ENCODE data around the gene IL25.
"Not testable (repeated sequence)": the region's sequence is repeated elsewhere in the genome, so short reads cannot be mapped to it uniquely, and the experiment has no call there.

The IL25 gene

GRCh38 chr14:23415821-23416778 is 43.5 kb downstream of the IL25 start:
- Histone ChIP-seq H3K9ac (ENCODE audit: low read depth in 1 of 2, low read length in 2 of 2) (no peak overlapping the region), H3K27ac (ENCODE audit: low read depth, low read length) (no peak overlapping the region), H3K36me3 (ENCODE audit: control insufficient read depth in 1 of 2, insufficient read depth in 2 of 2, low read length in 2 of 2) (no peaks in the 10 kb centered on the region), H3K4me1 (ENCODE audit: control insufficient read depth in 1 of 2, insufficient read depth in 2 of 2, low read length in 2 of 2) (peaks cover 0 to 10% of the 10 kb centered on the region in 2 donors), H3K4me3 (ENCODE audit: low read depth in 1 of 2, low read length in 2 of 2) (no peak overlapping the region), H3K27me3 (ENCODE audit: control insufficient read depth in 1 of 2, insufficient read depth in 2 of 2, low read length in 2 of 2) (peaks cover 0 to 5% of the 10 kb centered on the region in 2 donors), H3K9me3 (ENCODE audit: control insufficient read depth in 1 of 2, low read length in 2 of 2) (no peaks in the 10 kb centered on the region)

- no peak overlapping the region for H3K4me3 ChIP-seq (ENCODE audit: low read depth in 1 of 2, low read length in 2 of 2)
- no peaks in the 10 kb centered on the region for H3K9me3 ChIP-seq (ENCODE audit: control insufficient read depth in 1 of 2, low read length in 2 of 2)
- no peak overlapping the region for H3K27ac ChIP-seq (ENCODE audit: low read depth, low read length)
- peaks cover 0 to 1% of the 10 kb centered on the region in 2 donors for H3K27me3 ChIP-seq (ENCODE audit: control insufficient read depth in 1 of 2, insufficient read depth in 2 of 2, low read length in 2 of 2)
- H3K9ac ChIP-seq (ENCODE audit: low read depth in 1 of 2, low read length in 2 of 2), result no peak overlapping the region
- no peaks in the 10 kb centered on the region for H3K36me3 ChIP-seq (ENCODE audit: control insufficient read depth in 1 of 2, insufficient read depth in 2 of 2, low read length in 2 of 2)
- peaks cover 0 to 10% of the 10 kb centered on the region in 2 donors for H3K4me1 ChIP-seq (ENCODE audit: control insufficient read depth in 1 of 2, insufficient read depth in 2 of 2, low read length in 2 of 2)
Measured at GRCh38 chr14:23416801-23417200, 44.2 kb downstream of the IL25 start.

GRCh38 chr14:23417269-23417668 is 44.7 kb downstream of the IL25 start:
- H3K9ac ChIP-seq (ENCODE audit: low read depth in 1 of 2, low read length in 2 of 2); H3K4me3 ChIP-seq (ENCODE audit: low read depth in 1 of 2, low read length in 2 of 2); H3K36me3 ChIP-seq (ENCODE audit: control insufficient read depth in 1 of 2, insufficient read depth in 2 of 2, low read length in 2 of 2); H3K27me3 ChIP-seq (ENCODE audit: control insufficient read depth in 1 of 2, insufficient read depth in 2 of 2, low read length in 2 of 2); H3K9me3 ChIP-seq (ENCODE audit: control insufficient read depth in 1 of 2, low read length in 2 of 2); H3K4me1 ChIP-seq (ENCODE audit: control insufficient read depth in 1 of 2, insufficient read depth in 2 of 2, low read length in 2 of 2); H3K27ac ChIP-seq (ENCODE audit: low read depth, low read length): not testable (repeated sequence)

- no peak overlapping the region for H3K27ac ChIP-seq (ENCODE audit: low read depth, low read length)
- no peaks in the 10 kb centered on the region for H3K9me3 ChIP-seq (ENCODE audit: control insufficient read depth in 1 of 2, low read length in 2 of 2)
- H3K36me3 ChIP-seq (ENCODE audit: control insufficient read depth in 1 of 2, insufficient read depth in 2 of 2, low read length in 2 of 2), result no peaks in the 10 kb centered on the region
- no peaks in the 10 kb centered on the region for H3K4me1 ChIP-seq (ENCODE audit: control insufficient read depth in 1 of 2, insufficient read depth in 2 of 2, low read length in 2 of 2)
- H3K9ac ChIP-seq (ENCODE audit: low read depth in 1 of 2, low read length in 2 of 2), result no peak overlapping the region
- H3K4me3 ChIP-seq (ENCODE audit: low read depth in 1 of 2, low read length in 2 of 2), result no peak overlapping the region
- H3K27me3 ChIP-seq (ENCODE audit: control insufficient read depth in 1 of 2, insufficient read depth in 2 of 2, low read length in 2 of 2), result no peaks in the 10 kb centered on the region
Measured at GRCh38 chr14:23418021-23418420, 45.4 kb downstream of the IL25 start.

GRCh38 chr14:23419646-23420045 is 47.0 kb downstream of the IL25 start:
- not testable (repeated sequence) for H3K36me3 ChIP-seq (ENCODE audit: control insufficient read depth in 1 of 2, insufficient read depth in 2 of 2, low read length in 2 of 2); H3K9me3 ChIP-seq (ENCODE audit: control insufficient read depth in 1 of 2, low read length in 2 of 2); H3K4me3 ChIP-seq (ENCODE audit: low read depth in 1 of 2, low read length in 2 of 2)

GRCh38 chr14:23421594-23421993 is 49.0 kb downstream of the IL25 start:
- no peaks in the 10 kb centered on the region for H3K4me1 ChIP-seq (ENCODE audit: control insufficient read depth in 1 of 2, insufficient read depth in 2 of 2, low read length in 2 of 2)
- no peaks in the 10 kb centered on the region for H3K27me3 ChIP-seq (ENCODE audit: control insufficient read depth in 1 of 2, insufficient read depth in 2 of 2, low read length in 2 of 2)
- H3K27ac ChIP-seq (ENCODE audit: low read depth, low read length), result no peak overlapping the region
- no peak overlapping the region for H3K4me3 ChIP-seq (ENCODE audit: low read depth in 1 of 2, low read length in 2 of 2)
- H3K36me3 ChIP-seq (ENCODE audit: control insufficient read depth in 1 of 2, insufficient read depth in 2 of 2, low read length in 2 of 2), result no peaks in the 10 kb centered on the region
- no peaks in the 10 kb centered on the region for H3K9me3 ChIP-seq (ENCODE audit: control insufficient read depth in 1 of 2, low read length in 2 of 2)
- no peak overlapping the region for H3K9ac ChIP-seq (ENCODE audit: low read depth in 1 of 2, low read length in 2 of 2)

More at GRCh38 chr14:23419646-23420045, 47.0 kb downstream of the IL25 start:
- not testable (repeated sequence) for H3K27ac ChIP-seq (ENCODE audit: low read depth, low read length); H3K27me3 ChIP-seq (ENCODE audit: control insufficient read depth in 1 of 2, insufficient read depth in 2 of 2, low read length in 2 of 2); H3K9ac ChIP-seq (ENCODE audit: low read depth in 1 of 2, low read length in 2 of 2); H3K4me1 ChIP-seq (ENCODE audit: control insufficient read depth in 1 of 2, insufficient read depth in 2 of 2, low read length in 2 of 2)

- H3K36me3 ChIP-seq (ENCODE audit: control insufficient read depth in 1 of 2, insufficient read depth in 2 of 2, low read length in 2 of 2), result no peaks in the 10 kb centered on the region
- no peak overlapping the region for H3K9ac ChIP-seq (ENCODE audit: low read depth in 1 of 2, low read length in 2 of 2)
- no peak overlapping the region for H3K4me3 ChIP-seq (ENCODE audit: low read depth in 1 of 2, low read length in 2 of 2)
- H3K4me1 ChIP-seq (ENCODE audit: control insufficient read depth in 1 of 2, insufficient read depth in 2 of 2, low read length in 2 of 2), result no peaks in the 10 kb centered on the region
- no peaks in the 10 kb centered on the region for H3K9me3 ChIP-seq (ENCODE audit: control insufficient read depth in 1 of 2, low read length in 2 of 2)
- no peaks in the 10 kb centered on the region for H3K27me3 ChIP-seq (ENCODE audit: control insufficient read depth in 1 of 2, insufficient read depth in 2 of 2, low read length in 2 of 2)
- no peak overlapping the region for H3K27ac ChIP-seq (ENCODE audit: low read depth, low read length)
Measured at GRCh38 chr14:23423657-23424056, 51.0 kb downstream of the IL25 start.

GRCh38 chr14:23425169-23425568 is 52.6 kb downstream of the IL25 start:
- Histone ChIP-seq H3K27me3 (ENCODE audit: control insufficient read depth in 1 of 2, insufficient read depth in 2 of 2, low read length in 2 of 2) (no peaks in the 10 kb centered on the region), H3K36me3 (ENCODE audit: control insufficient read depth in 1 of 2, insufficient read depth in 2 of 2, low read length in 2 of 2) (no peaks in the 10 kb centered on the region), H3K27ac (ENCODE audit: low read depth, low read length) (no peak overlapping the region), H3K9ac (ENCODE audit: low read depth in 1 of 2, low read length in 2 of 2) (no peak overlapping the region), H3K4me1 (ENCODE audit: control insufficient read depth in 1 of 2, insufficient read depth in 2 of 2, low read length in 2 of 2) (no peaks in the 10 kb centered on the region), H3K9me3 (ENCODE audit: control insufficient read depth in 1 of 2, low read length in 2 of 2) (no peaks in the 10 kb centered on the region), H3K4me3 (ENCODE audit: low read depth in 1 of 2, low read length in 2 of 2) (no peak overlapping the region)

- not testable (repeated sequence) for H3K4me3 ChIP-seq (ENCODE audit: low read depth in 1 of 2, low read length in 2 of 2); H3K27ac ChIP-seq (ENCODE audit: low read depth, low read length); H3K36me3 ChIP-seq (ENCODE audit: control insufficient read depth in 1 of 2, insufficient read depth in 2 of 2, low read length in 2 of 2); H3K27me3 ChIP-seq (ENCODE audit: control insufficient read depth in 1 of 2, insufficient read depth in 2 of 2, low read length in 2 of 2); H3K9ac ChIP-seq (ENCODE audit: low read depth in 1 of 2, low read length in 2 of 2); H3K9me3 ChIP-seq (ENCODE audit: control insufficient read depth in 1 of 2, low read length in 2 of 2); H3K4me1 ChIP-seq (ENCODE audit: control insufficient read depth in 1 of 2, insufficient read depth in 2 of 2, low read length in 2 of 2)
Measured at GRCh38 chr14:23425798-23426197, 53.2 kb downstream of the IL25 start.
